Mucosa of descending colon (tissue), 3 donors: ENCODE measurements around the gene MCCD1. TPM values are rescaled to one million over a fixed set of nuclear protein-coding genes. Genes with fewer than 3 reads are reported as not detected.
"Not testable (repeated sequence)": the region's sequence is repeated elsewhere in the genome, so short reads cannot be mapped to it uniquely, and the experiment has no call there.

Experiments
- ATAC-seq: fragments of 200-7000 bp; cut with Tn5 transposase; one replicate; pipeline ENCODE4 v1.9.1; 2020; ENCODE audit warnings: mild to moderate bottlenecking, moderate library complexity
- DNase-seq, 3 donors: peaks; one replicate each; pipeline ENCODE4 v3.0.0-alpha.2; 2020
- H3K36me3 ChIP-seq: fragments of 200-600 bp; one replicate; pipeline ENCODE4 v1.8.0; 2021; ENCODE audit warnings: low read depth, mild to moderate bottlenecking
- H3K4me1 ChIP-seq: fragments of 200-600 bp; one replicate; pipeline ENCODE4 v1.8.0; 2021; ENCODE audit warnings: low read depth, mild to moderate bottlenecking
- H3K4me3 ChIP-seq: fragments of 200-600 bp; one replicate; pipeline ENCODE4 v1.8.0; 2021; ENCODE audit warnings: mild to moderate bottlenecking
- H3K9me3 ChIP-seq: fragments of 200-600 bp; one replicate; pipeline ENCODE4 v1.8.0; 2021; ENCODE audit warnings: mild to moderate bottlenecking
- CTCF ChIP-seq: fragments of 200-600 bp; IDR thresholded peaks from one replicate; pipeline ENCODE4 v1.8.0; 2022; ENCODE audit warnings: antibody characterized with exemption, mild to moderate bottlenecking
- intact Hi-C, 2 donors: fragments of 100-400 bp; cut with DNase I in 1 of 2; cut with micrococcal nuclease in 1 of 2; formaldehyde crosslinking; loops; one replicate each; pipeline versions ENCODE4 v1.11.0 to v1.11.1; 2022; cut with DNase I, micrococcal nuclease
- total RNA-seq, 3 donors: library from RNA; stranded (reverse); fragmentation: NEBNext Ultra II Directional in 2 of 3; extraction: Animal tissue kit (Norgen Biotek cat#: 25700) in 2 of 3; gene quantifications; one replicate each; pipeline versions ENCODE4 v1.2.1 to v1.2.4, GENCODE V29; 2021 to 2023
- donor health status: DM: no; HTN: no; CAD: no; lungs with moderate emphysema.
- donor health status: DM: no; HTN: no; CAD: no.
- donor health status: DM: no; HTN: yes; CAD: no.

MCCD1 gene
- total RNA-seq, 3 donors from 2014 or later: not detected

- no peak for ATAC-seq
- H3K36me3 ChIP-seq: no peaks in the 10 kb centered on the region
- TF ChIP-seq CTCF: no peak
- peaks cover 6% of the 10 kb centered on the region for H3K4me1 ChIP-seq
- intact Hi-C loops: no loop called here
- H3K9me3 ChIP-seq: no peaks in the 10 kb centered on the region
- H3K4me3 ChIP-seq: no peak overlapping the region
- no peak for DNase-seq
Measured at GRCh38 chr6:31502586-31502985, 26.2 kb upstream of the MCCD1 start.

- intact Hi-C loops, H3K4me1 ChIP-seq, H3K36me3 ChIP-seq, H3K9me3 ChIP-seq, H3K4me3 ChIP-seq, DNase-seq, ATAC-seq: not testable (repeated sequence)
Measured at GRCh38 chr6:31509036-31509435, 19.7 kb upstream of the MCCD1 start.

- DNase-seq: no peak
- H3K36me3 ChIP-seq: no peaks in the 10 kb centered on the region
- intact Hi-C loops: no loop called here
Measured at GRCh38 chr6:31510007-31510406, 18.8 kb upstream of the MCCD1 start.

DNA sequence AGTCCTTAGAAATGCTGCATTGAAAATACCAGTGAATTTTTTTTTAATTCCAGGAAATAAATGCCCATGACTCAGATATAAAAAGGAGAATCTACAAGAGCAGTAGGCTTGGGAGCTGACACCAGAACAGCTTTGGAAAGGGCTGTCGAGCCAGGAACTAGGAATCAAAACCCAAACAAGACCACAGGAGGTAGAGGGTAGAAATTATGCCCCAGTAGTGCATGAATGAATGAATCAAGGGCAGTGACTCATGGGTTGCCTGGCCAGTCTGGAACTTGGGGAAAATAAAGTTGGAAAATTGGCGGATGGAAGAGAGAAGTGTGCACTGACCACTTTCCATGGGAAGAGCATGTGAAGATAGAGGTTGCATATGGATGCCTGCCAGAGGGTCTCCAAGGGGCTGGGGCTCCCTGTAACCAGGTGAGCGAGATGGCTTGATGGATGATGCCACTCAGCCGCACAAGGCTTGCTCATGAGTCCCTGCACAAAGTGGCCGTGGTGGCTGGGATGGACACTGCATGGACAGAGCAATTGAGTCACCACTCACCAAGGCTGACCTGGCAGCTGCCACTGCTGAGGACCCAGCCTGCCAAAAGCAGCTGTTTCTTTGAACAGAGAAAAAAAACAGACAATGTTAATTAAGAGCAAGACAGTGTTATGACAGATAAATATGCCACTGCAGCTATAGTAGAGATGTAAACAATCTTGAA lies 15.2 kb upstream of the MCCD1 start:
- no peaks in the 10 kb centered on the region for H3K9me3 ChIP-seq
- TF ChIP-seq CTCF: no peak
- no peaks in the 10 kb centered on the region for H3K4me1 ChIP-seq
- DNase-seq (no peak), ATAC-seq (no peak)
- H3K36me3 ChIP-seq: no peaks in the 10 kb centered on the region
- intact Hi-C loops: no loop called here
- H3K4me3 ChIP-seq: no peak overlapping the region

More at GRCh38 chr6:31510007-31510406, 18.8 kb upstream of the MCCD1 start:
- Histone ChIP-seq H3K9me3 (no peaks in the 10 kb centered on the region), H3K4me1 (no peaks in the 10 kb centered on the region), H3K4me3 (no peak overlapping the region)
- TF ChIP-seq CTCF: no peak
- ATAC-seq: no peak

DNA sequence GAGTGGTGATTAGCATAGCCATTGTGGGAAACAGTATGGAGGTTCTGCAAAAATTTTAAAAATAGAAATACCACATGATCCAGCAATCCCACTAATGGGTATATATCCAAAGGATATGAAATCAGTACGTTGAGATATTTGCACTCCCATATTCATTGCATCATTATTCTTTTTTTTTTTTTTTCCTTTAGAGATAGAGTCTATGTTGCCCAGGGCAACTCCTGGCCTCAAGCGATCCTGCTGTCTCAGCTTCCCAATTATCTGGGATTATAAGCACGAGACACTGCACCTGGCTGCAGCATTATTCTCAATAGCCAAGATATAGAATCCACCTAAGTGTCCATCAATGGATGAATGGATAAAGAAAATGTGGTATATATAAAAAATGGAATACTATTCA lies 6.9 kb upstream of the MCCD1 start:
- H3K9me3 ChIP-seq: no peaks in the 10 kb centered on the region

DNA sequence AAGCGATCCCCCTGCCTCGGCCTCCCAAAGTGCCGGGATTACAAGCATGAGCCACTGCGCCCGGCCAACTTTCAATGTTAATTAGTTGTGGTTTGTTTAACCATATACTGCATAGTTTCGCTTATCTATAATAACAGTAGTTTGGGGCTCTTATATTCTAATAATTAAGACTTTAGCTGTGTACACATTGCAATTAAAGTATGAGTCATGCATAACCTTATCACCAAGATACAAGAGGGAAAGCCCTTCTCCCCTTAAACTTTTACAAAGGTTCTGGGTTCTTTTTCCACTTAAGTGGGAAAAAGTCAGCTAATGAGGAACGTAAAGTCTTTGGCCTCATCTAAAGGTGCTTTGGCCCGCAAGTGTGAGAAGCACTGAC lies 3.2 kb upstream of the MCCD1 start:
- no peaks in the 10 kb centered on the region for H3K4me1 ChIP-seq
- intact Hi-C loops: no loop called here
- no peaks in the 10 kb centered on the region for H3K9me3 ChIP-seq
- no peak for TF ChIP-seq CTCF
- peaks cover 3% of the 10 kb centered on the region for H3K36me3 ChIP-seq
- H3K4me3 ChIP-seq: no peak overlapping the region
- DNase-seq (no peak), ATAC-seq (no peak)

More for the DNA sequence above, 6.9 kb upstream of the MCCD1 start:
- ATAC-seq (no peak), DNase-seq (no peak)
- H3K4me1 ChIP-seq: no peaks in the 10 kb centered on the region
- no peak overlapping the region for H3K4me3 ChIP-seq
- intact Hi-C loops: no loop called here
- no peak for TF ChIP-seq CTCF
- no peaks in the 10 kb centered on the region for H3K36me3 ChIP-seq
